Middle frontal gyrus (tissue), 1 donor: ENCODE results near the gene SLMAP.
"Not testable (repeated sequence)": the region's sequence is repeated elsewhere in the genome, so short reads cannot be mapped to it uniquely, and the experiment has no call there.

Experiments
- DNase-seq: peaks from one replicate; pipeline ENCODE4 v3.0.0-alpha.2; 2015; ENCODE audit warnings: low spot score; ENCODE audit errors: extremely low spot score

SLMAP gene

GRCh38 chr3:57826952-57827723 is 71.0 kb downstream of the SLMAP start:
- DNase-seq, result no peak

GRCh38 chr3:57827757-57828156 is 71.6 kb downstream of the SLMAP start:
- DNase-seq, result no peak

GRCh38 chr3:57832486-57832885 is 76.4 kb downstream of the SLMAP start:
- DNase-seq, result no peak

DNA sequence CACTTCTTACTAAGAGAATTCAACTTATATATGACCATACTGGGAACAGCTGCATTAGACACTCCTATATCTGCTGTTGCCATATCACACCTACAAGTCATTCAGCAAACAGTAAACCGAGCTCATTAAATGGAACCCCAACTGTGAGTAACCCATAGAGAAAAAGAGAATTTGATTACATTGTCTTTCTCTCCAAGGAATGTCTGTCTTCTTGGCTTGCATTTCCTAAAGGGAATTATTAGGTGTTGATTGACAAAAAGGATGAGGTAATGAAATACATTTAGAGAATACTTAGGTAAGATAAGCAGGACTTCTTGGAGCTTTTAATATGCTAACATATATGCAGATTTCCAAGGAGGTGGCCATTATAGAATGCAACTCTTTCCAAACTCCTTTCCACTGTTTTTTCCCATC is 76.8 kb downstream of the SLMAP start:
- no peak for DNase-seq

DNA sequence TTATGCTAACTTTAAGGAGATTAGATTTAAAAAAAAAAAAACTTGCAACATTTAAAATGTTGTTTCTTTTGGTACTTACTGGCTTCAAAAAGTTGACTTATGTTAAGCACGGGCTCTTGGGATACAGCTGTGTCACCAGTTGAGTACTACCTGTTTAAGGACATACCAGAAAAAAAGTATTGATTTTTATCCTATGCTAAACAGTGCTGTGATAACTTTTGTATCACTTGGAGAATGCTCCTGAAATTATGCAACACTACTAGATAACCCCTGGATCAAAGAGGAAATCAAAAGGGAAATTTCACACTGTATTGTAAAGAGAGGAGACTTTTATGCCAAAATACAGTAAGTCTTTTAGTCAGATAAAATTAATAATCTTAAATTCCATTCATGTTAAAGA is 77.7 kb downstream of the SLMAP start:
- DNase-seq, result no peak

DNA sequence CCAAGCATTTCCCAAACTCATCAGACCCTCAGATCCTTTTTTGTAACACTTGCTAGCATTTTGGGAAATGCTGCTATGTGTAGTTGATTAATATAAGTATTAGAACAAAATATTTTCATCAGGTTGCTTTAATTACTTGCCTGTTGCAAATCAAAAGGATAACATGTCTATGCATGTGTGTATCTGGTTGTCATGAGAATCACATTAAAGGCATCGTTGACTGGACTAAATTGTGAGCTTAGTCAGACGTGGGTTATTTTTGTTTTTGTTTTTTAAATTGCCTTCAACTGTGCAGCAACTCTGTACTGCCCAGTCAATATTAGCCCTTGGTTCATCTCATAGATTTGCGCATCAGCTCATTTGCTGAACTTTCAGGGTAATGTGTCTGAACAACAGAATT is 81.6 kb downstream of the SLMAP start:
- no peak for DNase-seq

GRCh38 chr3:57838627-57839026 is 82.5 kb downstream of the SLMAP start:
- DNase-seq, result no peak

GRCh38 chr3:57840473-57840872 is 84.4 kb downstream of the SLMAP start:
- no peak for DNase-seq

DNA sequence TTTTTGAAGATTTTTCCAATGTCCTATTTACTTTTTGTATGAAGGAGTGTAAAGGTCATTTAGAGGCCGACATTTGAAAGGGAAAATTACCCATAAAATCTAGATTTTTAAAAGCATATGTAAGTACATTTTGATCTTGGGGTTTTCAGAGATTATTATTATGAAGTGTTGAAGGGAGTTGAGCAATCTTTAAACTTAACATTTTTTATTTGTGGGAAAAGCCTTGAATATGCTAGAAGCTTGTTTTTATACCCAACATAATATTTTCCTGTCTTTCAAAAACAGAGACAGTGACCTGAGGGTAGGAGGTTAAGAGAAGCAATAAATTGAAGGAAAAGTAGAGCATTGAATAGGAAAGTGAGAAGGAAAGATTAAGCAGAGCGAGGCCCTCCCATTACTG is 85.7 kb downstream of the SLMAP start:
- DNase-seq, result no peak

GRCh38 chr3:57848177-57848738 is 92.1 kb downstream of the SLMAP start:
- DNase-seq, result no peak

DNA sequence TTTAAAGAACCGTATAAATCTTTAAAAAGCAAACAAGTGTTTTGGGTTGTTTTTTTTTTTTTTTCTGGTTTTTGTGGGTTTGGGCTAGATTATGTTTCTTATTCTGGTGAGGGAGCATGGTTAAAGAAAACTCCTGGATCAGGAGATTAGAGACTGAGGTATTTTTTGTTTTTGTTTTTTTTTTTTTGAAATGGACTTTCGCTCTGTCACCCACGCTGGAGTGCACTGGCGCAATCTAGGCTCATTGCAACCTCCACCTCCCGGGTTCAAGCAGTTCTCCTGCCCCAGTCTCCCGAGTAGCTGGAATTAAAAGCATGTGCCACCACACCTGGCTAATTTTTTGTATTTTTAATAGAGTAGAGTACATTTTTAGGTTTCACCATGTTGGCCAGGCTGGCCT is 95.2 kb downstream of the SLMAP start:
- DNase-seq, result no peak

GRCh38 chr3:57852896-57853295 is 96.8 kb downstream of the SLMAP start:
- no peak for DNase-seq

GRCh38 chr3:57855281-57855680 is 99.2 kb downstream of the SLMAP start:
- DNase-seq, result no peak

- no peak for DNase-seq
These were observed 99.8 kb downstream of the SLMAP start for GRCh38 chr3:57855943-57856342.

DNA sequence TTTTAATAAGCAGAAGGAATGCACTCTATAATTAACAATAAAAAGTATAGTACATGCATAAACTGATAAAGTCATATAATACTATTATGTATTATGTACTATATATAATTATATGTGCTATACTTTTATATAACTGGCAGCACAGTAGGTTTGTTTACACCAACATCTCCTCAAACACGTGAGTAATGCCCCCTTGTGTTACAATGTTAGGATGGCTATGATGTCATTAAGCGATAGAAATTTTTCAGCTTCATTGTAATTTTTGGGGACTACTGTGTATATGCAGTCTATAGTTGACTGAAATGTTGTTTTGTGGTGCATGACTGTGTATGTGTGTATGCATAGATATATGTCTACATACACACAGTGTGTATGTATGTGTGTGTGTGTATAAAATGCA is 100.6 kb downstream of the SLMAP start:
- no peak for DNase-seq

DNA sequence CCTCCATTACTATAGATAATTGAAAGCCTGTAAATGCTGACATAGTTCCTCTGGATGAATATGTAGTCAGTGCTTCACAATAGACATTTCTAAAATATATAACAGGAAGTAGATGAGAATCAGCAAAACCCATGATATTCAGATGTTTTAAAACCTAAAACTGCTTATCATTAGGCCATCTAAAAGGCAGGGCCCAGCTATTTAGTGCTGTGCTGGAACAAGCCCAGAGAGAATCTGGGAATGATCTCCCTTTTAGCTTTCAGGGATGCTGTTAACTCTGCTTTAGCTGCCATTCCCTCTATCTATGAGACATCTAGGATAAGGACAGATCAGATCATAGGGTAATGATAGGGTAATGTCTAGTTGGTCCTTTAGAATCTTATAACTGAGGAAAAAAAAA is 106.8 kb downstream of the SLMAP start:
- no peak for DNase-seq

GRCh38 chr3:57863380-57863779 is 107.3 kb downstream of the SLMAP start:
- no peak for DNase-seq

DNA sequence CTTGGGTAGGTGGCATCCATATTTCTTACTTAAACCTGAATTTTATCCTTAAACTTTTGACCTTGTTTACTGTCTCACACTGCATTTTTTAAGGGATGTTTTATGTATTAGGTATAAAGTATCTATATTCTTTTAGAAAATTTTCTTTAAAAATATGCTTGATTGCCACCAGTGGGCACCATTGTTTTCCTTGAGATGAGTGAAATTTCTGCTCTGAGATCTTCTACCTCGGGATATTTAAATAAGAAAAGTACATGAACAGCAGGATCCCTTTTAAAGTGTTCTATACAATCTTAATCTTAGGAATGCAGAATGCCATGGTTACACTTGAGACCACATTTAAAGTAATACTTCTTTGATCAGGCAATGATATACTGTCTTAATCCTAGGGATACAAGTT is 108.7 kb downstream of the SLMAP start:
- no peak for DNase-seq

DNA sequence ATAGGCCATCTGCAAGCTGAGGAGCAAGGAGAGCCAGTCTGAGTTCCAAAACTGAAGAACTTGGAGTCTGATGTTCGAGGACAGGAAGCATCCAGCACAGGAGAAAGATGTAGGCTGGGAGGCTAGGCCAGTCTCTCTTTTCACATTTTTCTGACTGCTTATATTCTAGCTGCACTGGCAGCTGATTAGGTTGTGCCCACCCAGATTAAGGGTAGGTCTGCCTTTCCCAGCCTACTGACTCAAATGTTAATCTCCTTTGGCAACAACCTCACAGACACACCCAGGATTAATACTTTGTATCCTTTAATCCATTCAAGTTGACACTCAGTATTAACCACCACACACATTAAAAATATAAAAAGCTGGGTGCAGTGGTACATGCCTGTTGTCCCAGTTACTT is 113.0 kb downstream of the SLMAP start:
- not testable (repeated sequence) for DNase-seq

- no peak for DNase-seq
These were observed 116.5 kb downstream of the SLMAP start for GRCh38 chr3:57872606-57873005.

DNA sequence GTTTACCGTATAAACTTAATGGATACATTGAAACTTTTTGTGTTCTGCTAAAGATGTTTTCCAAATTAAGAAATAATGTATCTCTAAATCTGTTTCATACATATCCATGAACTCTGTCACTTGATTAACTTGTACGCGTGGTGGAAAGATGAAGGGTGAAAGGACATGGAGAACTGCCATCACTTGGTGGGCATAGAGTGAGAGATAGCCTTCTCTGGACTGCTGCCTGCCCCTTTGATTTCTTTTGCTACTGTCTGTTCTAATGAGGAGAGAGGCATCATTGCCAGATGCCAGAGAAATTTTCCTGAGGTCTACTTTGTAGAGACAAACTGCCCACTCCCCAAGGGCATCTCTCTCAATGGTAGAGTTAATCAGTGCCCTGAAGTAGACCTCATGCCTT is 120.5 kb downstream of the SLMAP start:
- DNase-seq, result no peak

GRCh38 chr3:57877116-57877515 is 121.0 kb downstream of the SLMAP start:
- no peak for DNase-seq

- not testable (repeated sequence) for DNase-seq
These were observed 128.3 kb downstream of the SLMAP start for GRCh38 chr3:57884436-57884835.
